GM10266 (cell line): ENCODE results near the gene ZCCHC3.

Source experiments
- DNase-seq: peaks from one replicate; pipeline ENCODE4 v3.0.0; 2012; ENCODE audit errors: extremely low spot score
- CTCF ChIP-seq: IDR thresholded peaks from 2 replicates; pipeline ENCODE4 v1.5.1; 2012; ENCODE audit warnings: mild to moderate bottlenecking, low read depth; ENCODE audit not compliant: control insufficient read depth, insufficient read depth; ENCODE audit errors: missing control alignments

Gene ZCCHC3

GRCh38 chr20:297925-298775 is 780 bp downstream of the ZCCHC3 start:
- peak; percentile 72 for DNase-seq
- no peak for TF ChIP-seq CTCF

- DNase-seq, result no peak
- no peak for TF ChIP-seq CTCF
Observed at GRCh38 chr20:298776-299391, 1.5 kb downstream of the ZCCHC3 start.

GRCh38 chr20:300345-300990 is 3.1 kb downstream of the ZCCHC3 start:
- DNase-seq, result no peak
- TF ChIP-seq CTCF, result no peak

GRCh38 chr20:301886-302848 is 4.8 kb downstream of the ZCCHC3 start:
- DNase-seq, result no peak
- TF ChIP-seq CTCF, result no peak

GRCh38 chr20:305745-306144 is 8.4 kb downstream of the ZCCHC3 start:
- TF ChIP-seq CTCF, result no peak
- no peak for DNase-seq

GRCh38 chr20:308427-309038 is 11.2 kb downstream of the ZCCHC3 start:
- no peak for DNase-seq
- TF ChIP-seq CTCF, result no peak
